ENCODE results near the gene ATG9A.

DNA sequence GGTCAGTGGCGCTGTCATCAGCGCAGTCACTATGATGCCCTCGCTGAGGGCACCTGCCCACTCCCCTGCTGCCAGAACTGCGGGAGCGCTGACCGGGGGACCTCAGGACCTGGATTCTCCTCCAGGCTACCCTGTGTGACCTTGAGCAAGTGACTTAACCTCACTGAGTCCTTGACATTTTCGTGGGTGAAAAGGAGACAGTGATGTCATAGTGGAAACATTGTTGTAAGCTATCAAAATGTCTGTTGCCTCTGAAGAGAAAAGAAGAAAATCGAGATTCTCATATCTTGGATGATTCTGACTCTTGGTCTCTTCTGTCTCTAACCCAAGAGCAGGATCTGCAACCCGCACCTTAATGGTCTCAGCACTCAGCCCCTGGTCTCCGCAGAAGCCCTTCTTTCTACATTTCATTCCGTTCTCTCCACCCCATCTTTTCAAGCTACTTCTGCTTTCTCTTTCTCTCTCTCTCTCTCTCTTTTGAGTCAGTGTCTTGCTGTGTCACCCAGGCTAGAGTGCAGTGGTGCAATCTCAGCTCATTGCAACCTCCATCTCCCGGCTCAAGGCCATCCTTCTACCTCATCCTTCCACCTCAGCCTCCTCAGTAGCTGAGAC is 25.3 kb upstream of the ATG9A start:
- no peak for TF ChIP-seq ZNF768 (tag by site-specific recombination; IDR thresholded peaks at IDR 0.05)
- no peak for TF ChIP-seq CTCF (tag by site-specific recombination; IDR thresholded peaks at IDR 0.05)
- TF ChIP-seq ZNF354C (tag by site-specific recombination; IDR thresholded peaks at IDR 0.05; ENCODE audit: borderline replicate concordance, low read depth), result no peak
- TF ChIP-seq, protein P1, sequence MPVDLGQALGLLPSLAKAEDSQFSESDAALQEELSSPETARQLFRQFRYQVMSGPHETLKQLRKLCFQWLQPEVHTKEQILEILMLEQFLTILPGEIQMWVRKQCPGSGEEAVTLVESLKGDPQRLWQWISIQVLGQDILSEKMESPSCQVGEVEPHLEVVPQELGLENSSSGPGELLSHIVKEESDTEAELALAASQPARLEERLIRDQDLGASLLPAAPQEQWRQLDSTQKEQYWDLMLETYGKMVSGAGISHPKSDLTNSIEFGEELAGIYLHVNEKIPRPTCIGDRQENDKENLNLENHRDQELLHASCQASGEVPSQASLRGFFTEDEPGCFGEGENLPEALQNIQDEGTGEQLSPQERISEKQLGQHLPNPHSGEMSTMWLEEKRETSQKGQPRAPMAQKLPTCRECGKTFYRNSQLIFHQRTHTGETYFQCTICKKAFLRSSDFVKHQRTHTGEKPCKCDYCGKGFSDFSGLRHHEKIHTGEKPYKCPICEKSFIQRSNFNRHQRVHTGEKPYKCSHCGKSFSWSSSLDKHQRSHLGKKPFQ (tag by site-specific recombination; IDR thresholded peaks at IDR 0.05), result no peak
- no peak for TF ChIP-seq ZNF449 (tag by site-specific recombination; IDR thresholded peaks at IDR 0.05)
- no peak for TF ChIP-seq HOXA7 (CRISPR knock-in tag; IDR thresholded peaks at IDR 0.05; ENCODE audit: borderline replicate concordance)
- no peak for TF ChIP-seq ZBTB26 (tag by site-specific recombination; optimal IDR thresholded peaks at IDR 0.05)
- no peak for TF ChIP-seq ZBTB48 (tag by site-specific recombination; IDR thresholded peaks at IDR 0.05)
- no peak for TF ChIP-seq ZNF239 (tag by site-specific recombination; IDR thresholded peaks at IDR 0.05)
- no peak for TF ChIP-seq ELK4 (IDR thresholded peaks at IDR 0.05; ENCODE audit: borderline replicate concordance, low read depth, low read length)
- peak; percentile 86 for TF ChIP-seq PRDM1 (tag by site-specific recombination; IDR thresholded peaks at IDR 0.05)
- TF ChIP-seq, protein P2, sequence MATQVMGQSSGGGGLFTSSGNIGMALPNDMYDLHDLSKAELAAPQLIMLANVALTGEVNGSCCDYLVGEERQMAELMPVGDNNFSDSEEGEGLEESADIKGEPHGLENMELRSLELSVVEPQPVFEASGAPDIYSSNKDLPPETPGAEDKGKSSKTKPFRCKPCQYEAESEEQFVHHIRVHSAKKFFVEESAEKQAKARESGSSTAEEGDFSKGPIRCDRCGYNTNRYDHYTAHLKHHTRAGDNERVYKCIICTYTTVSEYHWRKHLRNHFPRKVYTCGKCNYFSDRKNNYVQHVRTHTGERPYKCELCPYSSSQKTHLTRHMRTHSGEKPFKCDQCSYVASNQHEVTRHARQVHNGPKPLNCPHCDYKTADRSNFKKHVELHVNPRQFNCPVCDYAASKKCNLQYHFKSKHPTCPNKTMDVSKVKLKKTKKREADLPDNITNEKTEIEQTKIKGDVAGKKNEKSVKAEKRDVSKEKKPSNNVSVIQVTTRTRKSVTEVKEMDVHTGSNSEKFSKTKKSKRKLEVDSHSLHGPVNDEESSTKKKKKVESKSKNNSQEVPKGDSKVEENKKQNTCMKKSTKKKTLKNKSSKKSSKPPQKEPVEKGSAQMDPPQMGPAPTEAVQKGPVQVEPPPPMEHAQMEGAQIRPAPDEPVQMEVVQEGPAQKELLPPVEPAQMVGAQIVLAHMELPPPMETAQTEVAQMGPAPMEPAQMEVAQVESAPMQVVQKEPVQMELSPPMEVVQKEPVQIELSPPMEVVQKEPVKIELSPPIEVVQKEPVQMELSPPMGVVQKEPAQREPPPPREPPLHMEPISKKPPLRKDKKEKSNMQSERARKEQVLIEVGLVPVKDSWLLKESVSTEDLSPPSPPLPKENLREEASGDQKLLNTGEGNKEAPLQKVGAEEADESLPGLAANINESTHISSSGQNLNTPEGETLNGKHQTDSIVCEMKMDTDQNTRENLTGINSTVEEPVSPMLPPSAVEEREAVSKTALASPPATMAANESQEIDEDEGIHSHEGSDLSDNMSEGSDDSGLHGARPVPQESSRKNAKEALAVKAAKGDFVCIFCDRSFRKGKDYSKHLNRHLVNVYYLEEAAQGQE (tag by site-specific recombination; IDR thresholded peaks at IDR 0.05), result no peak
- TF ChIP-seq ZNF274 (IDR thresholded peaks at IDR 0.05; ENCODE audit: low read length), result no peak
- TF ChIP-seq ZNF274 (tag by site-specific recombination; IDR thresholded peaks at IDR 0.05; ENCODE audit: borderline replicate concordance), result no peak

Measured in HEK293 (cell line).